Neural cell (in vitro differentiated cells): ENCODE measurements around the gene PDE1A. TPM values are rescaled to one million over a fixed set of nuclear protein-coding genes. Genes with fewer than 3 reads are reported as not detected.

Experiments
- H2AFZ ChIP-seq: fragments of 200-600, 300-800 bp; sonication (generic), shearing (Covaris generic); 2 replicates; pipeline ENCODE4 v1.6.0; 2014; ENCODE audit warnings: low read depth, mild to moderate bottlenecking, antibody characterized with exemption, low read length, moderate library complexity
- H3F3A ChIP-seq: fragments of 200-600 bp; shearing (Covaris generic); 2 replicates; pipeline ENCODE4 v1.6.1; 2016; ENCODE audit warnings: mild to moderate bottlenecking, moderate library complexity, mixed read lengths, antibody characterized with exemption, low read length; ENCODE audit not compliant: insufficient read depth, poor library complexity, severe bottlenecking
- H3K27ac ChIP-seq: fragments of 200-600, 300-800 bp; sonication (generic), shearing (Covaris generic); 2 replicates; pipeline ENCODE4 v1.5.1; 2014; ENCODE audit warnings: mild to moderate bottlenecking, low read length, moderate library complexity
- H3K27me3 ChIP-seq: fragments of 300-800, 200-600 bp; sonication (generic), shearing (Covaris generic); 2 replicates; pipeline ENCODE4 v1.6.0; 2014; ENCODE audit warnings: mild to moderate bottlenecking, low read depth, low read length, moderate library complexity; ENCODE audit not compliant: insufficient read depth
- H3K36me3 ChIP-seq: fragments of 300-800, 200-600 bp; sonication (generic), shearing (Covaris generic); 2 replicates; pipeline ENCODE4 v1.5.1; 2014; ENCODE audit warnings: mild to moderate bottlenecking, antibody characterized with exemption, low read length, moderate library complexity; ENCODE audit not compliant: insufficient read depth
- H3K4me2 ChIP-seq: fragments of 300-800, 200-600 bp; sonication (generic), shearing (Covaris generic); 2 replicates; pipeline ENCODE4 v1.6.0; 2014; ENCODE audit warnings: mild to moderate bottlenecking, low read length
- H3K4me3 ChIP-seq: fragments of 300-800, 200-600 bp; sonication (generic), shearing (Covaris generic); 2 replicates; pipeline ENCODE4 v1.5.1; 2014; ENCODE audit warnings: mild to moderate bottlenecking, low read length, moderate library complexity
- H3K79me2 ChIP-seq: fragments of 200-600 bp; shearing (Covaris generic); replicated peaks from 2 replicates; pipeline ENCODE4 v1.6.0; 2014; ENCODE audit warnings: mild to moderate bottlenecking, low read length, moderate library complexity; ENCODE audit not compliant: insufficient read depth
- H3K9ac ChIP-seq: fragments of 300-800, 200-600 bp; sonication (generic), shearing (Covaris generic); 2 replicates; pipeline ENCODE4 v1.6.1; 2016; ENCODE audit warnings: mild to moderate bottlenecking, low read length, mixed read lengths
- H3K9me2 ChIP-seq: fragments of 200-600 bp; shearing (Covaris generic); 2 replicates; pipeline ENCODE4 v1.6.1; 2016; ENCODE audit warnings: mild to moderate bottlenecking, low read length, mixed read lengths; ENCODE audit not compliant: insufficient read depth
- H3K9me3 ChIP-seq: fragments of 200-600, 300-800 bp; sonication (generic), shearing (Covaris generic); 2 replicates; pipeline ENCODE4 v1.6.1; 2016; ENCODE audit warnings: mild to moderate bottlenecking, mixed run types, low read length, moderate library complexity, mixed read lengths
- H4K20me1 ChIP-seq: fragments of 200-600 bp; shearing (Covaris generic); 2 replicates; pipeline ENCODE4 v1.6.1; 2016; ENCODE audit warnings: mild to moderate bottlenecking, mixed run types; ENCODE audit not compliant: insufficient read depth
- EP300 ChIP-seq: fragments of 450-650 bp; conservative IDR thresholded peaks from 2 replicates; pipeline ENCODE4 v1.6.1; 2014; ENCODE audit warnings: antibody characterized with exemption, mild to moderate bottlenecking, moderate library complexity; ENCODE audit not compliant: poor library complexity, severe bottlenecking
- EZH2 ChIP-seq: fragments of 200-600, 300-800 bp; shearing (Covaris generic), sonication (generic); IDR thresholded peaks from 2 replicates; pipeline ENCODE4 v1.6.1; 2014; ENCODE audit warnings: antibody characterized with exemption, low read length, borderline replicate concordance, mild to moderate bottlenecking; ENCODE audit not compliant: insufficient read depth, poor library complexity, severe bottlenecking
- MXI1 ChIP-seq: fragments of 450-650 bp; conservative IDR thresholded peaks from 2 replicates; pipeline ENCODE4 v1.6.1; 2014; ENCODE audit warnings: antibody characterized with exemption, mild to moderate bottlenecking; ENCODE audit not compliant: poor library complexity, severe bottlenecking
- POLR2AphosphoS5 ChIP-seq: IDR thresholded peaks from 2 replicates; pipeline ENCODE4 v1.6.1; 2012
- RAD21 ChIP-seq: fragments of 450-650 bp; conservative IDR thresholded peaks from 2 replicates; pipeline ENCODE4 v1.6.1; 2014; ENCODE audit warnings: antibody characterized with exemption, mild to moderate bottlenecking, moderate library complexity
- SMC3 ChIP-seq: fragments of 450-650 bp; conservative IDR thresholded peaks from 2 replicates; pipeline ENCODE4 v1.6.1; 2014; ENCODE audit warnings: antibody characterized with exemption, mild to moderate bottlenecking, moderate library complexity; ENCODE audit not compliant: poor library complexity
- TAF1 ChIP-seq: IDR thresholded peaks from 2 replicates; pipeline ENCODE4 v1.6.1; 2012; ENCODE audit warnings: low read depth
- polyA plus RNA-seq: library from polyadenylated mRNA; depleted of rRNA; stranded (reverse); fragments of >200 nt; gene quantifications from 2 replicates; pipeline ENCODE4 v1.2.3, GENCODE V29; 2014
- TF ChIP-seq, protein P1 (sequence below): fragments of 450-650 bp; IDR thresholded peaks from 2 replicates; pipeline ENCODE4 v1.5.1; 2014; ENCODE audit warnings: antibody characterized with exemption, mild to moderate bottlenecking, moderate library complexity; ENCODE audit not compliant: poor library complexity, severe bottlenecking
- TF ChIP-seq, protein P2 (sequence below): IDR thresholded peaks from 2 replicates; pipeline ENCODE4 v1.6.1; 2012; ENCODE audit warnings: borderline replicate concordance

Gene PDE1A
- polyA plus RNA-seq, 1 donor from 2014 or later, result 1.6 TPM

DNA sequence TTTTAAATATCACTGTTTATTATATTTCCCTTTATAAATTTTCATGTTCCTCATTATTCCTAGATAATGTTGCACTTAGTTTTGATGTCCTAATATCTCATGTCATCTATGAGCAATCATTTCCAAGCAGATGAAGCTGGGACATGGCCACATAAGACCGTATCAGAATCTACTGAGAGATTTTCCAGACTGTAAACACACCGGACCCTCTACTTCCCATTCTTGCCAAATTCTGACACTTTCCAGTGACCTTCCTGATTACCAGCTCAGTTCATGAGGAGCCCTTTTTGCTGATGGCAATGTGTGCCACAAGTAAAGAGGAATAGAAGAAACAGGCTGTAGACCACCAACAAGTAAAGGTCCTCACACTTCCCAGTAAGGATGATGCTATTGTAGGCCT lies 20.3 kb upstream of the PDE1A start:
- no peak overlapping the region for H3K4me3 ChIP-seq
- H3K27ac ChIP-seq, result no peak overlapping the region
- no peak for TF ChIP-seq POLR2AphosphoS5
- no peaks in the 10 kb centered on the region for H3K9me2 ChIP-seq
- H3K4me2 ChIP-seq, result no peak overlapping the region
- H3F3A ChIP-seq, result no peaks in the 10 kb centered on the region
- no peak overlapping the region for H2AFZ ChIP-seq
- H3K36me3 ChIP-seq, result no peaks in the 10 kb centered on the region
- H3K79me2 ChIP-seq, result no peaks in the 10 kb centered on the region
- H3K9me3 ChIP-seq, result no peaks in the 10 kb centered on the region
- no peak overlapping the region for H3K9ac ChIP-seq
- H3K27me3 ChIP-seq, result no peaks in the 10 kb centered on the region
- no peaks in the 10 kb centered on the region for H4K20me1 ChIP-seq

DNA sequence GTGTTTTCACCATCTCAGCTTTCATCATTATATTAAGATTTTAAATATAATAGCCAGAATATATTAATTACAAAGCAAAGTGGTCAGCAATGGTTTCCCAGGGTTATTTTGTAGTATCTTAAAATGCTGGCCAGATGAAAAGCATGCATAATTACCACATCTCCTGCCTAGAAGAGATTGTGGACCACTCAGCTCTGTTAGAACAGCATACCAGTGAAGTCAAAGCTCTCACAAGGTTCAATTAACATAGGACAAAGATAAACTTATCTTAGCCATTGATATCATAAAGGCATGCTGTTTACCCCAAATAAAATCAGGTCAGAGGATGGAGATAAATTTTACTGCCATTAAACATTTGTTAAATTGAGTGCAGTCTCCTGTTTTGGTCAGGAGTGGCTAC lies 19.3 kb upstream of the PDE1A start:
- no peaks in the 10 kb centered on the region for H3K27me3 ChIP-seq
- H2AFZ ChIP-seq, result no peak overlapping the region
- no peak overlapping the region for H3K4me2 ChIP-seq
- no peaks in the 10 kb centered on the region for H3K79me2 ChIP-seq
- no peak overlapping the region for H3K4me3 ChIP-seq
- no peak overlapping the region for H3K27ac ChIP-seq
- no peaks in the 10 kb centered on the region for H3K9me3 ChIP-seq
- H3F3A ChIP-seq, result no peaks in the 10 kb centered on the region
- TF ChIP-seq SMC3 (no peak), TAF1 (no peak), EP300 (no peak), EZH2 (no peak), RAD21 (no peak), MXI1 (no peak), POLR2AphosphoS5 (no peak)
- TF ChIP-seq, protein P1, sequence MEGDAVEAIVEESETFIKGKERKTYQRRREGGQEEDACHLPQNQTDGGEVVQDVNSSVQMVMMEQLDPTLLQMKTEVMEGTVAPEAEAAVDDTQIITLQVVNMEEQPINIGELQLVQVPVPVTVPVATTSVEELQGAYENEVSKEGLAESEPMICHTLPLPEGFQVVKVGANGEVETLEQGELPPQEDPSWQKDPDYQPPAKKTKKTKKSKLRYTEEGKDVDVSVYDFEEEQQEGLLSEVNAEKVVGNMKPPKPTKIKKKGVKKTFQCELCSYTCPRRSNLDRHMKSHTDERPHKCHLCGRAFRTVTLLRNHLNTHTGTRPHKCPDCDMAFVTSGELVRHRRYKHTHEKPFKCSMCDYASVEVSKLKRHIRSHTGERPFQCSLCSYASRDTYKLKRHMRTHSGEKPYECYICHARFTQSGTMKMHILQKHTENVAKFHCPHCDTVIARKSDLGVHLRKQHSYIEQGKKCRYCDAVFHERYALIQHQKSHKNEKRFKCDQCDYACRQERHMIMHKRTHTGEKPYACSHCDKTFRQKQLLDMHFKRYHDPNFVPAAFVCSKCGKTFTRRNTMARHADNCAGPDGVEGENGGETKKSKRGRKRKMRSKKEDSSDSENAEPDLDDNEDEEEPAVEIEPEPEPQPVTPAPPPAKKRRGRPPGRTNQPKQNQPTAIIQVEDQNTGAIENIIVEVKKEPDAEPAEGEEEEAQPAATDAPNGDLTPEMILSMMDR, result no peak
- TF ChIP-seq, protein P2, sequence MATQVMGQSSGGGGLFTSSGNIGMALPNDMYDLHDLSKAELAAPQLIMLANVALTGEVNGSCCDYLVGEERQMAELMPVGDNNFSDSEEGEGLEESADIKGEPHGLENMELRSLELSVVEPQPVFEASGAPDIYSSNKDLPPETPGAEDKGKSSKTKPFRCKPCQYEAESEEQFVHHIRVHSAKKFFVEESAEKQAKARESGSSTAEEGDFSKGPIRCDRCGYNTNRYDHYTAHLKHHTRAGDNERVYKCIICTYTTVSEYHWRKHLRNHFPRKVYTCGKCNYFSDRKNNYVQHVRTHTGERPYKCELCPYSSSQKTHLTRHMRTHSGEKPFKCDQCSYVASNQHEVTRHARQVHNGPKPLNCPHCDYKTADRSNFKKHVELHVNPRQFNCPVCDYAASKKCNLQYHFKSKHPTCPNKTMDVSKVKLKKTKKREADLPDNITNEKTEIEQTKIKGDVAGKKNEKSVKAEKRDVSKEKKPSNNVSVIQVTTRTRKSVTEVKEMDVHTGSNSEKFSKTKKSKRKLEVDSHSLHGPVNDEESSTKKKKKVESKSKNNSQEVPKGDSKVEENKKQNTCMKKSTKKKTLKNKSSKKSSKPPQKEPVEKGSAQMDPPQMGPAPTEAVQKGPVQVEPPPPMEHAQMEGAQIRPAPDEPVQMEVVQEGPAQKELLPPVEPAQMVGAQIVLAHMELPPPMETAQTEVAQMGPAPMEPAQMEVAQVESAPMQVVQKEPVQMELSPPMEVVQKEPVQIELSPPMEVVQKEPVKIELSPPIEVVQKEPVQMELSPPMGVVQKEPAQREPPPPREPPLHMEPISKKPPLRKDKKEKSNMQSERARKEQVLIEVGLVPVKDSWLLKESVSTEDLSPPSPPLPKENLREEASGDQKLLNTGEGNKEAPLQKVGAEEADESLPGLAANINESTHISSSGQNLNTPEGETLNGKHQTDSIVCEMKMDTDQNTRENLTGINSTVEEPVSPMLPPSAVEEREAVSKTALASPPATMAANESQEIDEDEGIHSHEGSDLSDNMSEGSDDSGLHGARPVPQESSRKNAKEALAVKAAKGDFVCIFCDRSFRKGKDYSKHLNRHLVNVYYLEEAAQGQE, result no peak
- no peaks in the 10 kb centered on the region for H4K20me1 ChIP-seq
- no peaks in the 10 kb centered on the region for H3K9me2 ChIP-seq
- H3K9ac ChIP-seq, result no peak overlapping the region
- H3K36me3 ChIP-seq, result no peaks in the 10 kb centered on the region

DNA sequence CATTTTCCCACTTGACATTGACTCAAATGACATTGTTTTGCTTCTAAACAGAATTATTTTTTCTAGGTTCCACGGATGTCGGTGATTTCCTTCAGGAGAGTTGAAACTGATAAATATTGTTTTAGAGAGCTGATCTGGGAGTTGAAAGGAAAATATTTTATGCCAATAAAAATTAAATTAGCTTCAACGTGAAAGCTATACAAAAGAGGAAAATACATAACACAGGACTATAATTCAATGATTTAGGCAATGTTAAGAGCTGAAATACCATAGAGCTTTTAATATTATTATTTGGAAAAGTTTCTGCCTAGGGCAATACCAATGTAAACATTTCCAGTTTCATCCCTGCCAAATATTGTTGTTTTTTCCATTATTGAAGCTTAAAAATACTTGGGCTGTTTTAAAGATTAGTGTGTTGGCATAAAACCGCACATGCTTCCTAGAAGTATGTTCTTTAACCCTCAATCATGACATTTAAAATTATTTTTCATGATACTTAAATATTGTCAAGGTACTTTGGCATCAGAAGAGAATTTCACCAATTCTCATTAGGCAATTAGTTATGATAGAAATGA lies 18.6 kb upstream of the PDE1A start:
- Histone ChIP-seq H3K27ac (no peak overlapping the region), H2AFZ (no peak overlapping the region), H3F3A (no peaks in the 10 kb centered on the region), H3K9me3 (no peaks in the 10 kb centered on the region), H3K79me2 (no peaks in the 10 kb centered on the region), H3K9ac (no peak overlapping the region), H4K20me1 (no peaks in the 10 kb centered on the region), H3K4me2 (no peak overlapping the region), H3K9me2 (no peaks in the 10 kb centered on the region), H3K36me3 (no peaks in the 10 kb centered on the region), H3K4me3 (no peak overlapping the region), H3K27me3 (no peaks in the 10 kb centered on the region)
- no peak for TF ChIP-seq MXI1
- TF ChIP-seq, protein P2, result no peak
- TF ChIP-seq EP300, result no peak
- TF ChIP-seq RAD21, result no peak
- no peak for TF ChIP-seq SMC3
- no peak for TF ChIP-seq EZH2
- no peak for TF ChIP-seq POLR2AphosphoS5
- no peak for TF ChIP-seq TAF1
- TF ChIP-seq, protein P1, result no peak
